Ovary (tissue), 9 donors: ENCODE results near the gene KLHL33. TPM values are rescaled to one million over a fixed set of nuclear protein-coding genes. Genes with fewer than 3 reads are reported as not detected.

ENCODE experiments used
- DNase-seq, 5 donors: peaks; one replicate each; pipeline ENCODE4 v3.0.0-alpha.2; 2019 to 2020
- H3K27ac ChIP-seq, 2 donors: fragments of 200-600 bp; one replicate each; pipeline versions ENCODE4 v1.5.1 to v1.8.0; 2019 to 2022
- H3K27me3 ChIP-seq: fragments of 200-600 bp; one replicate; pipeline ENCODE4 v1.8.0; 2022
- H3K36me3 ChIP-seq: fragments of 200-600 bp; sonication (generic); one replicate; pipeline ENCODE4 v1.5.1; 2019
- H3K4me1 ChIP-seq: one replicate; pipeline ENCODE4 v1.8.1; 2013; ENCODE audit warnings: mild to moderate bottlenecking, moderate library complexity; ENCODE audit not compliant: insufficient read depth
- H3K4me3 ChIP-seq: fragments of 200-600 bp; sonication (generic); one replicate; pipeline ENCODE4 v1.5.1; 2017
- H3K9me3 ChIP-seq, 2 donors: fragments of 200-600 bp in 1 of 2; sonication (generic) in 1 of 2; one replicate each; pipeline versions ENCODE4 v1.5.1 to v1.8.1; 2013 to 2019; ENCODE audit warnings: mild to moderate bottlenecking in 1 of 2, moderate library complexity in 1 of 2
- EP300 ChIP-seq: sonication (generic); formaldehyde crosslinking; IDR thresholded peaks from one replicate; pipeline ENCODE4 v1.6.1; 2017; ENCODE audit warnings: antibody characterized with exemption
- POLR2A ChIP-seq: fragments of 450-650 bp; IDR thresholded peaks from one replicate; pipeline ENCODE4 v1.6.1; 2017; ENCODE audit warnings: antibody characterized with exemption, mild to moderate bottlenecking, moderate library complexity
- WGBS, 3 donors: extraction: QIAGEN DNeasy Blood & Tissue Kit in 1 of 3; methylation state at CpG; one replicate each; pipeline versions ENCODE4 v1.1.5 to v1.1.7; 2013 to 2017; 5-methylcytosine and 5-hydroxymethylcytosine counted together
- intact Hi-C, 4 donors: fragments of 100-400 bp; cut with DNase I; formaldehyde crosslinking; loops; one replicate each; pipeline versions ENCODE4 v1.11.0 to v1.15.1; 2022 to 2023
- polyA plus RNA-seq, 2 donors: library from polyadenylated mRNA; stranded (reverse); fragments of 200-250 nt in 1 of 2; fragments of 350-450 nt in 1 of 2; fragmentation: Illumina TruSeq in 1 of 2; extraction: RNeasy Lipid Tissue Mini Kit (QIAGEN cat#74804) in 1 of 2; gene quantifications; one replicate each; pipeline ENCODE4 v1.2.3, GENCODE V29; 2013 to 2014
- total RNA-seq, 7 donors: library from RNA; depleted of rRNA in 2 of 7; stranded (reverse); fragments of >200 nt in 2 of 7; fragmentation: NEBNext Ultra II Directional in 3 of 7; extraction: Animal tissue kit (Norgen Biotek cat#: 25700) in 3 of 7; gene quantifications; one replicate each; pipeline versions ENCODE4 v1.1.0 to v1.2.4, GENCODE V29; 2016 to 2023
- TF ChIP-seq, protein P1 (sequence below), 3 donors: fragments of 450-650 bp in 2 of 3; fragments of 200-600 bp in 1 of 3; IDR thresholded peaks; one replicate each; pipeline versions ENCODE4 v1.5.1 to v1.8.0; 2016 to 2022; ENCODE audit warnings: antibody characterized with exemption in 3 of 3, mild to moderate bottlenecking in 1 of 3
- donor health status: DM: no; HTN: no; CAD: no; lungs with moderate emphysema.
- donor health status: DM: no; HTN: no; CAD: no.
- donor health status: Bipolar disorder and iron deficiency.
- donor health status: DM: yes; HTN: yes; CAD: no.
- donor health status: DM: no; HTN: no; CAD: no.
- donor health status: DM: yes; HTN: yes; CAD: no.

The KLHL33 gene
- total and polyA plus RNA-seq, 9 donors, result under 0.01 to 1.2 (median 0.73) TPM

DNA sequence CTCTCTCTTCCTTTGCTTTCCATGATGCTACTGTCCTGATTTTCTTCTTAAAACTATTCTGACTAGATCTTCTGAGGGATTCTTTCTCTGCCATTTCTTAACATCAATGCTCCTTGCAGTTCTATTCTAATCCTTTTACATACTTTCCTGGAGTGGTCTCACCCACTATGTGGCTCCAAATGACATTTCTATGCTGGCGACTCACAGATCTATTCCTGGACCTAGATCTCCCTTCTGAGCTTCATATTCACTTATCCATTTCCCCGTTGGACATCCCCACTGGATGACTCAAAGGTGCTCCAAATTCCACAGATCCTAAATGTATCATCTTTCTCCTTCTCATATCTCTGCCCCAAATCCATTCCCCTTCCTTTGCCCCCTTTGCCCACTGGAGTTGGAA is 26.7 kb downstream of the KLHL33 start:
- no peaks in the 10 kb centered on the region for H3K36me3 ChIP-seq
- 78 to 91% (median 85%) methylated on average over 2 of the region's 2 CpGs for WGBS, 3 donors
- intact Hi-C loops, result no loop called here
- no peaks in the 10 kb centered on the region for H3K4me1 ChIP-seq
- no peaks in the 10 kb centered on the region for H3K9me3 ChIP-seq
- DNase-seq, result no peak
- H3K27me3 ChIP-seq, result no peaks in the 10 kb centered on the region
- no peak overlapping the region for H3K27ac ChIP-seq
- TF ChIP-seq POLR2A (no peak), EP300 (no peak)
- TF ChIP-seq, protein P1, sequence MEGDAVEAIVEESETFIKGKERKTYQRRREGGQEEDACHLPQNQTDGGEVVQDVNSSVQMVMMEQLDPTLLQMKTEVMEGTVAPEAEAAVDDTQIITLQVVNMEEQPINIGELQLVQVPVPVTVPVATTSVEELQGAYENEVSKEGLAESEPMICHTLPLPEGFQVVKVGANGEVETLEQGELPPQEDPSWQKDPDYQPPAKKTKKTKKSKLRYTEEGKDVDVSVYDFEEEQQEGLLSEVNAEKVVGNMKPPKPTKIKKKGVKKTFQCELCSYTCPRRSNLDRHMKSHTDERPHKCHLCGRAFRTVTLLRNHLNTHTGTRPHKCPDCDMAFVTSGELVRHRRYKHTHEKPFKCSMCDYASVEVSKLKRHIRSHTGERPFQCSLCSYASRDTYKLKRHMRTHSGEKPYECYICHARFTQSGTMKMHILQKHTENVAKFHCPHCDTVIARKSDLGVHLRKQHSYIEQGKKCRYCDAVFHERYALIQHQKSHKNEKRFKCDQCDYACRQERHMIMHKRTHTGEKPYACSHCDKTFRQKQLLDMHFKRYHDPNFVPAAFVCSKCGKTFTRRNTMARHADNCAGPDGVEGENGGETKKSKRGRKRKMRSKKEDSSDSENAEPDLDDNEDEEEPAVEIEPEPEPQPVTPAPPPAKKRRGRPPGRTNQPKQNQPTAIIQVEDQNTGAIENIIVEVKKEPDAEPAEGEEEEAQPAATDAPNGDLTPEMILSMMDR (IDR thresholded peaks at IDR 0.05), result no peak
- H3K4me3 ChIP-seq, result no peak overlapping the region

DNA sequence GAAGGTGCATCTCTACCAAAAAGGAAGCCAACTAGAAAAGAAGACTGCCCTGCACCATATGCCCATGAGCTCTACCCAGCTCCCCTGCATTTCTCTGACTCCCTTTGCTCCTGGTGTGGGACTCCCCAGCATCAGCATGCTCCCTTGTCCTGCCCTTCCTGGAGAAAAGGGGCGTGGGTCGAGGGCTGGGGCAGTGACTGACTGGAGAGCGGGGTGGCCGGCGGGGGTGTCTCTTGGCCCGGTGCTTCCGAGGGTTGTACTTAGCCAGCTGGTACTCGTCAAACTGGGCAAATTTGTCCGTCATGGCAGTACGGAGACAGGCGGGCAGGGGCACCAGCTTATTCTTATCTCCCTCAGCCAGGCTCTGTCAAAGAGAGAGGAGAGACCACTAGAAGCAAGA is 32.4 kb downstream of the KLHL33 start:
- DNase-seq, result no peak

DNA sequence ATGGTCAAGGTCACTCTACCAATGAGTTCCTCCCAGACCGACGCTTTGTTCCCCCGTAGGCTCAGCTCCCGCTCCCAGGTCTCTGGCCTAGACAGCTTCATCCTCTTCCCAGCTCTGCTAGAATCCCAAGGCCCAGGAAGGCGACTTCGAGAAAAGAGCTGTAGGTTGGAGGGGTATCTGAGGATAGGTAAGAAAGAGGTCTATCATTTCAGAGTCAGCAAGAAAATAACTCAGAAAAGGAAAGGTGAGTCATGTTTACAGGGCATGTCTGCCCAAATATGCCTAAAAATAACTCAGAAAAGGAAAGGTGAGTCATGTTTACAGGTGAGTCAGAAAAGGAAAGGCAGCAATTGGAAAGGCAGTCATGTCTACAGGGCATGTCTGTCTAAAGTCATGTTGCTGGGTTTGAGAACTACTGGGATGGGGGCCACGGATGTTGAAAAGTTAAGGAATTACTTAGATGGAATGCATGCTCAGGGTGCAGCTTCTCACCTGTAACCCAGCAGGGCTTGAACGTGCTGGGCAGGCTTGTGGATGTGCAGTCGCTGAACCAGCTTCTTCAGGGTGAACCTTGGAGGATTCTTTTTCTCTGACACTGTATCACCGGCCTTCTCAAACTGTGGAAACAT is 34.9 kb downstream of the KLHL33 start:
- no peak overlapping the region for H3K4me3 ChIP-seq
- H3K9me3 ChIP-seq, result no peaks in the 10 kb centered on the region
- no peak overlapping the region for H3K27ac ChIP-seq
- TF ChIP-seq POLR2A (no peak), EP300 (no peak)
- TF ChIP-seq, protein P1 (IDR thresholded peaks at IDR 0.05), result no peak
- H3K27me3 ChIP-seq, result no peaks in the 10 kb centered on the region
- intact Hi-C loops, result no loop called here
- H3K4me1 ChIP-seq, result no peaks in the 10 kb centered on the region
- no peaks in the 10 kb centered on the region for H3K36me3 ChIP-seq
- no peak for DNase-seq
- WGBS, 3 donors, result 72 to 83% (median 76%) methylated on average over 10 of the region's 10 CpGs

More for the DNA sequence above, 32.4 kb downstream of the KLHL33 start:
- Histone ChIP-seq H3K4me3 (no peak overlapping the region), H3K27ac (no peak overlapping the region), H3K36me3 (no peaks in the 10 kb centered on the region), H3K9me3 (no peaks in the 10 kb centered on the region), H3K27me3 (no peaks in the 10 kb centered on the region), H3K4me1 (no peaks in the 10 kb centered on the region)
- intact Hi-C loops, result no loop called here
- 79 to 83% (median 81%) methylated on average over 11 of the region's 11 CpGs for WGBS, 3 donors
- TF ChIP-seq EP300 (no peak), POLR2A (no peak)
- TF ChIP-seq, protein P1 (IDR thresholded peaks at IDR 0.05), result no peak

DNA sequence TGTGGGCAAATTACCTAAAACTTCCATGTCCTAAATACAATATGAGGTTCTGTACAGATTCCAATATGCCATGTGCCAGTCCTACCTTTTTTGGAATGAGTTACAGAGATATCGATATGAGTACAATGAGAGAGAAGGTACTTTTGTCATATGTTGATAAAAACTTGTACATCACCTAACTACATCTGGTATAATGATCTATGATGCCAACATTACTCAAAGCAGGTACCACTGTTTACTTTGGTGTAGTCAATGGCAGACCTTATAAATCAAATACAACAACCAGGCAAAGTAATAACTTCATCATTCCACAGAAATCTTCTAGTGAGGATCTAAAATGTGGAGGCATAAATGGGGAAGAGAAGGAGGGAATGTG is 35.4 kb downstream of the KLHL33 start:
- DNase-seq, result no peak
- WGBS, 3 donors, result 95 to 100% (median 97%) methylated on average over 1 of the region's 1 CpG
- no peak overlapping the region for H3K4me3 ChIP-seq
- no peaks in the 10 kb centered on the region for H3K9me3 ChIP-seq
- H3K27me3 ChIP-seq, result no peaks in the 10 kb centered on the region
- H3K27ac ChIP-seq, result no peak overlapping the region
- no peaks in the 10 kb centered on the region for H3K4me1 ChIP-seq
- TF ChIP-seq, protein P1 (IDR thresholded peaks at IDR 0.05), result no peak
- TF ChIP-seq POLR2A (no peak), EP300 (no peak)
- intact Hi-C loops, result no loop called here
- H3K36me3 ChIP-seq, result no peaks in the 10 kb centered on the region
